Medulla oblongata (tissue), 1 donor: ENCODE measurements around the gene SYDE1.
"Not testable (repeated sequence)": the region's sequence is repeated elsewhere in the genome, so short reads cannot be mapped to it uniquely, and the experiment has no call there.

ENCODE experiments used
- DNase-seq: peaks from one replicate; pipeline ENCODE4 v3.0.0-alpha.2; 2015; ENCODE audit errors: extremely low spot score

The SYDE1 gene

DNA sequence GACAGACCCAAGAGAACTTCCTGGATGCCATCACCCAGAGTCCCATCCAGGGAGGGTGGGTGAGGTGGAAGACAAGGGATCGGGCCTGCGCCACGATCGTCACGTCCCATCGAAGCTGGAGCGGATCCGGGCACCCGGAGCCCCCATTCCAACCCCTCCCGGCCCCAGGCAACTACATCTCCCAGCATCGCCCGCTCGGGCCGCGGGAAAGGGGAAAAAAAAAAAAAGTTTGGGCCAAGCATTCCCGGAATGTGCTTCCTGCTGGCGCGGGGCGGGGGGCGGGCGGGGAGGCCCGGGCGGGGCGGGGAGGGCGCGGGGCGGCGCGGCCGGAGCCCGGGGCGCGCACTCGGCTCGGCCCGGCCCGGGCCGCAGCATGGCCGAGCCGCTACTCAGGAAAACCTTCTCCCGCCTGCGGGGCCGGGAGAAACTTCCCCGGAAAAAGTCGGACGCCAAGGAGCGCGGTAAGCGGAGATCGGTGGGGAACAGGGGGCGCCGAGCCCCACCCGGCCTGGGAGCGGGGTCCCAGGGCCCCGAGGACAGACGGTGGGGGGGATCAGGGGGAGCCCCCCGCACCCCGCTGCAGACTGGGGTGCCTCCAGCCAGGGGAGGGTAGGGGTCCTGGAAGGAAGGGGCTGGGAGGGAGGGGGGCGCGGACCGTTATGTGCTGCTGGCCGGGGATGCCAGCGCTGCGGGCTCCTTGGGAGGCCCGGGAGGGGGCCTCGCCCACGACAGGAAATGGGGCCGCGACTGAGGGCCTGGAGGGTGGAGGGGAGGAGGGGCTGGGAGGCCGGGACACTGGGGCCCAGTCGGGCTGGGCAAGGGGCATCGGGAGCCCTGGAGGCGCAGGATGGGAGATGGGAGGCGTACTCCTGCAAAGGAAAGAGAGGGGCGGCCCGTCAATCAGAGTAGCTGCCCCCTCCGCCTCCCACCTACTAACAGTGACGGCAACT lies at the start of gene SYDE1:
SYDE1 (plus strand) TSS at position 341 of the 950 bp plus-strand sequence; CDS start at position 374, 33 bp downstream.
- no peak for DNase-seq

- no peak for DNase-seq
Measured at GRCh38 chr19:15062036-15062435, 45.2 kb upstream of the SYDE1 start.

DNA sequence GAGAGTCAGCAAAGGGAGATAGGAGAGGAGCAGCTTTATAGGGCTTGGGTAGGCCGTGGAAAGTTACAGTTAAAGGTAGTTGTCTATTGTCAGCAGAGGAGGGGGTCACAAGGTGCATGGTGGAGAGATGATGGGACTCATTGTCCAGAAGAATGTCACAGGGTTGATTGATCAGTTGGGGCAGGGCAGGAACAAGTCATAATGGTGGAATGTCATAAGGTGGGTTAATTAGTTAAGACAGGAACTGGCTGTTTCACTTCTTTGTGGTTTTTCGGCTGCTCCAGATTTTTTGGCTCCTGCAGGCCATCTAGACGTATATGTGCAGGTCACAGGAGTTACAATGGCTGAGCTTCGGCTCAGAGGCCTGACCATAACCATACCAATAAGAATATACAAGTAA lies 36.8 kb upstream of the SYDE1 start:
- not testable (repeated sequence) for DNase-seq

DNA sequence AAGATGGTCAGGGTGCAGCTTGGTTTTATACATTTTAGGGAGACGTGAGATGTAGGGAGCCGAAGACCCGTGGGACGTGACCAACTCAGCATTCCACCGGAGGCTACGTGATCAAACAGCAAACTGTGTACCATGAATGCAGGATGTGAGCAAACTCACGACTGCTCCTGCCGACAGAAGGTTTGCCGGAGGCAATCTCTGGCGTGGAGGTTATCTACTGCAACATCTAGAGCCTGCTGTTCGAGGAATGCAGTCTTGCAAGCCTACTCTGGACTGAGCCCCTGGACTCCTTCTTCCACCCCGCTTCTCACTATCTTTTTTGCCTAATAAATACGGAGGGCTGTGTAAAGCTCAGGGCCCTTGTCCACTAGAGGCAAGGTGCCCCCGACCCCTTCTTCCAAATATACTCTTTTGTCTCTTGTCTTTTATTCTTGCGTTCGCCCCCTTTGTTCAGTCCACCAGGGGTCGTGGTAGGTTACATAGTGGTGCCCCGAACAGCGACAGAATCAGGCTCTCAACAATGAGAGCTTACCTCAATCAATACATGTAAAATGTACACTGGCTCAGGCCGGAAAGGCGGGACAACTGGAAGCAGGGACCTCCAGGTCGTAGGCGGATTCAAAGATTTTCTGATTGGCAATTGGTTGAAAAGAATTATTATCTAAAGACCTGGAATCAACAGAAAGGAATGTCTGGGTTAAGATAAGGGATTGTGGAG lies 34.1 kb upstream of the SYDE1 start:
- no peak for DNase-seq

DNA sequence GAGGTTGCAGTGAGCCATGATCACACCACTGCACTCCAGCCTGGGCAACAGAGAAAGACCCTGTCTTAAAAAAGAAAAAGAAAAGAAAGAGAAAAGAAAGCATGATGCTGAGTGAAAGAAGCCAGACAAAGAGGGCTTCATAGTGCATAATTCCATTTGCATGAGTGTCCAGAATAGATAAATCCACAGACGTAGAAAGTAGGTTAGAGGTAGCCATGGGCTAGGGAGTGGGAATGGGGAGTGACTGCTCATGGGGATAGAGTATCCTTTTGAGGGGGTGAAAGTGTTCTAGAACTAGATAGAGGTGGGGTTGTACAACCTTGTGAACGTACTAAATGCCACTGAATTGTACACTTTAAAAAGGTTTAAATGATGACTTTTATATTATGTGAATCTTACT lies 32.8 kb upstream of the SYDE1 start:
- no peak for DNase-seq

GRCh38 chr19:15075806-15076205 lies 31.4 kb upstream of the SYDE1 start:
- no peak for DNase-seq

DNA sequence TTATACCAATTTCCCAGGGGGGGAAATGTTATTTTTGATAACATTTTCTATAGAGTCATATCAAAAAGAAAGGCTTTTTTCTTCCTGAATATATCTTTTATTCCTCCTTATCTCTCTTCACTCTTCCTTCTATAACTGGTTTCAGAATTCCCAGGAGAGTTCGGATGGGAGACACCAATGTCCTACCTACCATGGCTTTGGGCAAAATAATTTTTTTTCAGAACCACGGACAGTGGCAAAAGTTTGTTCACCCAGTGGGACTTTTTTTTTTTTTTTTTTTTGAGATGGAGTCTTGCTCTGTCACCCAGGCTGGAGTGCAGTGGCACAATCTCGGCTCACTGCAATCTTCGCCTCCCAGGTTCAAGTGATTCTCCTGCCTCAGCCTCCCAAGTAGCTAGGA lies 27.2 kb upstream of the SYDE1 start:
- DNase-seq: not testable (repeated sequence)

DNA sequence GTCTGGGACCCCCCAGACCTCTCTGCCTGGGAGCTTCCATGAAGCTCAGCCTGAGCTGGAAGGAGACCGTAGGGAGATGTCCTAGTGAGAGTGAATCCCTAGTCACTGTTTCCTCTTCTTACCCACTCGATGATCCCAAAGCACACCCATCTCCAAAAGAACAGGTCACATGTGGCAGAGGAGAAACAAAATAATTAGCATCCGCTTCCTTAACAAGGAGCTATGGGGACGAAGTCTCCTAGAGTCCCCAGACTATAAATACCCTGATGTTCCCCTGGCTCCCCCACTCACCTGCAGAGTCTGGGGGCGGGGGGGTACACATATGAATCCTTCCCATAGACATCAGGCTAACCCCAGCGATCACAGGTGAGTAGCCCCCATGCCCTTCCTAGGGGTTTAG lies 25.3 kb upstream of the SYDE1 start, which contains the start of gene OR1I1:
OR1I1 (plus strand) TSS at position 301 of the 400 bp plus-strand sequence. CDS start 4,855 bp downstream, outside the sequence.
- no peak for DNase-seq

DNA sequence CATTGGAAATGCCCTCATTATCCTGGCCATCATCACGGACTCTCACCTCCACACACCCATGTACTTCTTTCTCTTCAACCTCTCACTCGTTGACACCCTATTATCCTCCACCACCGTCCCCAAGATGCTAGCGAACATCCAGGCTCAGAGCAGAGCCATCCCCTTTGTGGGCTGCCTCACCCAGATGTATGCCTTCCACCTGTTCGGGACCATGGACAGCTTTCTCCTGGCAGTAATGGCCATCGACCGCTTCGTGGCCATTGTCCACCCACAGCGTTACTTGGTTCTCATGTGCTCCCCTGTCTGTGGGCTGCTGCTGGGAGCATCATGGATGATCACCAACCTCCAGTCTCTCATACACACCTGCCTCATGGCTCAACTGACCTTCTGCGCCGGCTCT lies 20.0 kb upstream of the SYDE1 start:
- DNase-seq: no peak

- peak; percentile 71 for DNase-seq
Measured at GRCh38 chr19:15091918-15092753, 15.1 kb upstream of the SYDE1 start.

- no peak for DNase-seq
Measured at GRCh38 chr19:15093001-15093400, 14.2 kb upstream of the SYDE1 start.

DNA sequence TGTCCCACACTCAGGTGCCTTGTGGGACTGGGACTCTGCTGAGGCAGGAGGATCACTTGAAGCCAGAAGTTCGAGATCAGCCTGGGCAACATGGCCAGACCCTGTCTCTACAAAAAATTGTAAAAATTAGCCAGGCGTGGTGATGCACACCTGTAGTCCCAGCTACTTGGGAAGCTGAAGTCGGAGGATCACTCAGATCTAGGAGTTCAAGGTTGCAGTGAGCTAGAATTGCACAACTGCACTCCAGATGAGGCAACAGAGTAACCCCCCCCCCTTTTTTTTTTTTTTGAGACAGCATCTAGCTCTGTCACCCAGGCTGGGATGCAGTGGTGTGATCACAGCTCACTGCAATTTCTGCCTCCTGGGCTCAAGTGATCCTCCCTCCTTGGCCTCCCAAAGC lies 11.0 kb upstream of the SYDE1 start:
- DNase-seq: no peak

GRCh38 chr19:15097980-15098379 lies 9.2 kb upstream of the SYDE1 start:
- not testable (repeated sequence) for DNase-seq

- no peak for DNase-seq
Measured at GRCh38 chr19:15098460-15098859, 8.7 kb upstream of the SYDE1 start.

DNA sequence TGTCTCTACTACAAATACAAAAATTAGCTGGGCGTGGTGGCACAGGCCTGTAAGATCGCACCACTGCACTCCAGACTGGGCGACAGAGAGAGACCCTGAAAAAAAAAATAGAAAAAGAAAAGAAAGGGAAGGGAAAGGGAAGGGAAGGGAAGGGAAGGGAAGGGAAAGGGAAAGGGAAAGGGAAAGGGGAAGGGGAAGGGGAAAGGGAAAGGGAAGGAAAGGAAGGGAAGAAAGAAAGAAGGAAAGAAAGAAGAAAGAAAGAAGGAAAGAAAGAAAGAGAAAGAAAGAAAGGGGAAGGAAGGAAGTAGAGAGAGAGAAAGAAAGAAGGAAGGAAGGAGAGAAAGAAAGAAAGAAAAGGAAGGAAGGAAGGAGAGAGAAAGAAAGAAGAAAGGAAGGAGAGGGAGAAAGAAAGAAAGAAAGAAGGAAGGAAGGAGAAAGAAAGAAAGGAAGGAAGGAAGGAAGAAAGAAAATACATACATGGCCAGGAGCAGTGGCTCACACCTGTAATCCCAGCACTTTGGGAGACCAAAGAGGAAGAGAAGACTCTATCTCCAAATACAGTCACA lies 8.1 kb upstream of the SYDE1 start:
- no peak for DNase-seq

DNA sequence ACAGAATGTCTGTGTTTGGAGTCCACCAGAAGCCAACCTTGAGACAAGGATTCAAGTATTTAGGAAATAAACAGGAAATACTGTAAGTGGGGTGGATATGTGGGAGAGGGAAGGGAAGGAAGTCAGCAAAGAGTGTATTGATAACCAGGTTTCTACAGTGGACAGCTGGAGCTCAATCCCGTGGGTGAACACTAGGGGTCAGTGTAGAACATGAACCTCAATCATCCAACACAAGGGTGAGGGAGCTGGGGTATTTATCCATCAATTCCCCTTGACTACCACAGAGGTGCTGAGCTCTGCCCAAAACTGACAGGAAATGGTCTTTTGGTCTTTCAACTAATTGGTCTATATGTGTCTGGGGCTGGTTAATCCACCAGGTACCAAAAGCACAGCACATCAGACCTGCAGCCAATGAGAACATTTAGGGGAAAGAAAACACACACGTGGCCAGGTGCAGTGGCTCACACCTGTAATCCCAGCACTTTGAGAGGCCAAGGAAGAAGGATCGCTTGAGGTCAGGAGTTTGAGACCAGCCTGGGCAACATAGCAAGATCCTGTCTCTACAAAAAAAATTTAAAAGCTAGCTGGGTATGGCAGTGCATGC lies 5.6 kb upstream of the SYDE1 start:
- no peak for DNase-seq

DNA sequence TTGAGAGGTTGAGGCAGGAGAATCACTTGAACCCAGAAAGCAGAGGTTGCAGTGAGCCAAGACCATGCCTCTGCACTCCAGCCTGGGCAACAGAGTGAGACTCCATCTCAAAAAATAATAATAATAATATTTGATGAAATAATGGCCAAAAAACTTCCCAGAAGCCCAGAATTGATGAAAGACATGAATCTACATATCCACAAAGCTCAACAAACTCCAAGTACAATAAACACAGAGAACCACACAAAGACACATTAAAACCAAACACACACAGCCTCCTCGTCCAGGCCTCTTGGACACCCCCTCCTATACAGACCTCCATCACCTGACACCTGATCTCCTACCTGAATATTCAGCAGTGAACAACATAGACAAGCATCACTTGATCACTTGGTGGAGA lies 3.2 kb upstream of the SYDE1 start:
- DNase-seq: no peak

DNA sequence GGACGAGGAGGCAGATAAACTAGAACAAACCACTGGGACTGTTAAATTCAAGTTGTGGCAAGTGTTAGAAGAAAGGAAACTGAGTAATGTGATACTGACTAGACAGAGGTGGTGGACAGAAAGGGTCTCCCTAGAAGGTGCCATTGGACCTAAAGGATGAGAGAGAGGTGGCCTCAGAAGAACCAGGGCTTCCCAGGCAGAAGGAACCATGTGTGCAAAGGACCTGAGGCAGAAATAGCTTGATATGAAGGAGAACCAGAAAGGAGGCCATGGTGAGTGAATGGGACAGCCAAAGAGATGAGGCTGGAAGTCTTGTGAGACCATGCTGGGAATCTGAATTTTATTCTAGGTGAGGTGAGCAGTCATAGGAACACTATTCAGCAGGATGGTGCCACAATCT lies 2.8 kb upstream of the SYDE1 start:
- no peak for DNase-seq

DNA sequence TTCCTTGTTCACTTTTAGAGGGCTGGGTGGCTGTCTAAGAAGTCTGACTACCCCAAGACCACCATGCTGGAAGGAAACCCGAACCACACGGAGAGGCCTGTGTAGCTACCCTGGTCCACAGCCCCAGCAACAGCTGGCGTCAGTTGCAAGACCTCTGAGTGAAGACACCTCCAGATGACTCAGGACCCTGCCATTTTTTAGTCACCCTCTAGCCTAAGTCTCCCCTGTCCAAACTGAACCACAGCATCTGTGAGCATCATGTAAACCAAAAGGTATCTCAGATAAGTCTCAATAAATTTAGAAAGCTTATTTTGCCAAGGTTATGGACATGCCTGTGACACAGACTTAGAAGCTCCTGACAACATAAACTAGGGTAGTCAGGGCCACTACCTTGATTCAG lies 2.2 kb upstream of the SYDE1 start:
- no peak for DNase-seq

- no peak for DNase-seq
Measured at GRCh38 chr19:15108145-15108844, 1.1 kb downstream of the SYDE1 start.
